Measurements from ENCODE around the gene CLUH.

The CLUH gene

DNA sequence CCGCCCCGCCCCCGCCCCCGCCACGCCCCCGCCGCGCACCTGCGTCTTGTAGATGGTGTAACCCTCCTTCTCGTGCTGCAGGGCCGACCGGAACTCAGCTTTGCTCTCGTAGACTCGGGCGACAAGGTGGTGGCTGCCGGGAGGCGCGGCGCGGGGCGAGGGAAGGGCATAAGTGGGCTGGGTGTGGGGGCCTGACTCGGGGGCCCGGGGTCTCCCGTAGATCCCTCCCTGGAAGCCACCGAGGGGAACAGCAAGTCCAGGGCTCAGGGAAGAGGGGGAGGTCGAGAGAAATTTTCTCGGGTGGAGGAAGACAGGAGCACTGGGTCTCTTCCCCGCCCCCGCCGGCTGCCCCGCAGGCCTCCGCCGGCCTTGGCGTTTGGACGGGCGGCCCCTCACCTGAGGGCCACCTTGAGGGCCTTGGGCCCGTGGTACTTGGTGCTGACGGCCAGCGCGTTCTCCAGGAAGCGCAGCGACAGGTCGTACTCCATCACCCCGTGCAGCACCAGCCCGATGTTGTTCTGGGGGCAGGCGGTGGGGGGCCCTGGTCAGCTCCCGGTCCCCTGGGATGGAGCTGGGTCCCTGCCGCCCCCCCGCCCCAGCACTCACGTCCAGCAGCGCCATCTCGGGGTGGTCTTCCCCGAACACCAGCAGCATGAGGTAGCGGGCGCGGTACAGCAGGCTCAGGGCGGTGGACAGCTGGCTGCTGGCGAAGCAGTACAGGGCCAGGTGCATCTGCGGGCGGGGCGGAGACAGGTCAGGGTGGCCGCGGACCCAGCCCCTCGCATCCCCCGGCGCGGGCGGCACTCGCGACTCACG, 19.4 kb downstream of the CLUH start:
- no peak for TF ChIP-seq CTCF (IDR thresholded peaks at IDR 0.05)
- Histone ChIP-seq H3K27me3 (ENCODE audit: control insufficient read depth, insufficient read depth, low read length) (no peaks in the 10 kb centered on the region), H3K36me3 (ENCODE audit: control insufficient read depth, insufficient read depth, low read length) (no peaks in the 10 kb centered on the region)

DNA sequence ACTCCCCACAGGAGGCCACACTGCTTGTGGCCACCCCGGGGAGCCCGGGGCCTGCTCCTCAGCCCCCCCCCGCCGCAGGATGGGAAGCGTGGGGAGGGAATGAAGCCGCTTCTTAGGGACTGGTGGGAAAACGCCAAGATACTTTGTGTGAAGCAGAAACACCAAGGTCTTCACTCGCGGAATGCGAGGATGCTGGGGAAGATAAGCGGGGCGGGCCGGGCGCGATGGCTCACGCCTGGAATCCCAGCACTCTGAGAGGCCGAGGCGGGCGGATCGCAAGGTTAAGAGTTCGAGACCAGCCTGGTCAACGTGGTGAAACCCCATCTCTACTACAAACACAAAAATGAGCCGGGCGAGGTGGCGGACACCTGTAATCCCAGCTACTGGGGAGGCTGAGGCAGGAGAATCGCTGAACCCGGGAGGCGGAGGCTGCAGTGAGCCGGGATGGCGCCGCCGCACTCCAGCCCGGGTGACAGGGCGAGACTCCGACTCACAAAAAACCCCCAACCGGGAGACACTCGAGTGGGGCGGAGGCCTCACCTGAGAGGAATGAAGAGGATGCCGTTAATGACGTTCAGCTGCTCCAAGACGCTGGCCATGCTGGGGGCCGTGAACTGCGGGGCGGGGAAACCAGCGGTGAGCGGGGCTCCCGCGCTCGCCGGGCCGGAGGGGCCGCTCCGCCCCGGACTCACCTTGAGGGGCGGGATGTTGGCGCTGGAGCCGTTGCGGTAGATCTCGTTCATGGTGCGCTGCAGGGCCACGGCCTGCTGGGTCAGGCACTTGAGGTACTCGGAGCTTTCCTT, 20.3 kb downstream of the CLUH start:
- Histone ChIP-seq H3K36me3 (ENCODE audit: control insufficient read depth, insufficient read depth, low read length) (no peaks in the 10 kb centered on the region), H3K9ac (no peak overlapping the region), H3K79me2 (no peaks in the 10 kb centered on the region), H3K4me3 (ENCODE audit: low read depth, low read length) (no peak overlapping the region), H3K4me2 (ENCODE audit: low read length) (no peak overlapping the region), H3K27ac (no peak overlapping the region), H3K27me3 (ENCODE audit: control insufficient read depth, insufficient read depth, low read length) (no peaks in the 10 kb centered on the region), H3K4me1 (peaks cover 14% of the 10 kb centered on the region), H2AFZ (no peak overlapping the region), H3K9me3 (ENCODE audit: control insufficient read depth, low read length) (no peaks in the 10 kb centered on the region)
- TF ChIP-seq CTCF (IDR thresholded peaks at IDR 0.05), result no peak

More for the DNA sequence above, 19.4 kb downstream of the CLUH start:
- H3K9me3 ChIP-seq (ENCODE audit: control insufficient read depth, low read length), result no peaks in the 10 kb centered on the region
- peaks cover 14% of the 10 kb centered on the region for H3K4me1 ChIP-seq
- no peak overlapping the region for H3K4me2 ChIP-seq (ENCODE audit: low read length)
- no peak overlapping the region for H3K4me3 ChIP-seq (ENCODE audit: low read depth, low read length)
- no peak overlapping the region for H3K9ac ChIP-seq
- no peak overlapping the region for H2AFZ ChIP-seq
- no peak overlapping the region for H3K27ac ChIP-seq
- no peaks in the 10 kb centered on the region for H3K79me2 ChIP-seq

DNA sequence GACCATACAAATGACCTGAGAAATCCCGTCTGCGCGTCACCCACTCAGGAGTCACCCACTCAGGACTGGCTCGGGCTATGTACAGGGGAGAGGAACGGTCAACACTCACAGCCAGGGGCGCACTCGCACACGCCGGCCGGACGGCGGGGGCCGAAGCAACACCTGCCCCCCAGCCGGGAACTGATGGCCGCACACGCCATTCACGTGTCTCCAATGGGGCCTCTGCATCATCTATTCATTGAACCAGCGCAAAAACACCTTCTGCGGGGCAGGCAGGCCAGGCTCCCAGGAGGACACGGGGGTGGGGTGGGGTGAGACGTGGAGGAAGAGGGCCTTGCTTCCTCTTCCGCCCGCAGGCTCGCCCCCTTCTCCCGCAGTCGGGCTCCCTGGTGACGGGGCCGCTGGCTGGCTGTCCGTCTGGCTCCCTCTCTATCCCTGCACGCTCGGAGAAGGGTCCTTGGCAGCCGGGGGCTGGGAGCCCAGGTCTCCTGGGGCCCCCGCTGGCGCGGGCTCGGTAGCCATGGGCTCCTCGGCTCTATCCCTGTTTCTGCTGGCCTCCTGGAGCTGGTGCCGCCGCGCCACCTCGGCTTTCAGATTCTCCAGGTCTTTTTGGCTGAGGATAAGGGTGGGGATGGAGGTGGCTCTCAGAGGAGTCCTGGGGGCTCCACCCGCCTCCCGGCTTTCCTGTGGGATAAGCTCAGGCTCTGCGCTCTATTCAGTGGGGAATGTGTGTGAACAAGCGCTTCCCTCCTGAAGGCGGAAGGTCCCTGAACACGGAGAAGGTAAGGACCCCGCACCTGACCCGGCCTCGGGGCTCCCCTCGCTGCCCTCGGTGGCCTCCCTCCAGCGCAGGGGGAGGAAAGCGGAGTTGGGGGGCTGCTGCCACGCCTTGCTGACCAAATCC, 21.1 kb downstream of the CLUH start:
- Histone ChIP-seq H3K36me3 (ENCODE audit: control insufficient read depth, insufficient read depth, low read length) (no peaks in the 10 kb centered on the region), H3K9me3 (ENCODE audit: control insufficient read depth, low read length) (no peaks in the 10 kb centered on the region), H3K4me2 (ENCODE audit: low read length) (no peak overlapping the region), H3K27me3 (ENCODE audit: control insufficient read depth, insufficient read depth, low read length) (no peaks in the 10 kb centered on the region), H3K4me3 (ENCODE audit: low read depth, low read length) (no peak overlapping the region), H3K79me2 (no peaks in the 10 kb centered on the region), H3K4me1 (peaks cover 14% of the 10 kb centered on the region), H3K9ac (no peak overlapping the region), H2AFZ (no peak overlapping the region), H3K27ac (no peak overlapping the region)
- TF ChIP-seq CTCF (IDR thresholded peaks at IDR 0.05), result no peak

DNA sequence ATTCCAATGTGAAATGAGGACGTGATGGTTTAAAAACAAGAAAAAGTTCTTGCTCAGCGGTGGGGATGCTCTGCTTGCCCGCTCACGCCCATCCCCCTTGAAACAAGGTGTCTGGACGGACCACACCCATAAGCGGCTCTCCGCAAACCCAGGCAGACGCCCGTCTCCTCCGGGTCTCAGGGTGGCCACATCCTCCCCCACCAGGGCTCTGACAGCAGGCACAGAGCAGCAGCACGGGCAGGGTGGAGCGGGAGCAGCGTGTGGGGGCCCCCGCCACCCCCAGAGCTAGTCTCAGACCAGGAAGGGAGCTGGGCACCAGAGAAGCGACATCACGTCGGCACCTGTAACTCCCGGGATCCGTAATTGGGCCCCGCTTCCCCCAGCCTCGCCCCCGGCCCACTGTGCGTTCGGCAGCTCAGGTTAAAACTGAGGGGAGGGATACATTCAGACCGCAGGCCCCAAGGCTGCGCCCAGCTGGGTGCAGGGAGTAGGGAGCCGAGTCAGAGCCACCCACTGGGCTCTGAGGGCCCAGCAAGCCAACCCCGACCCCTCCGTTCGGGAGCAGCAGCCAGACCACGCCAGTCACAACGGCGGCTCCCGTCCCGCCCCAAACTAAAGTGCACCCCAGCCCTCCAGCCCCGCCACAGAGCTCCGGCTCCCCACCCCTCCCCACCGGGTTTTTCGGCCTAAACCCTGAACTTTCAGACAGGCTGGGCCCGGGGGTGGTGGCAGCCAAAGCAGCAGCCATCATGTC, 22.0 kb downstream of the CLUH start:
- no peaks in the 10 kb centered on the region for H3K27me3 ChIP-seq (ENCODE audit: control insufficient read depth, insufficient read depth, low read length)
- H3K4me2 ChIP-seq (ENCODE audit: low read length), result no peak overlapping the region
- H3K4me1 ChIP-seq, result peaks cover 14% of the 10 kb centered on the region
- H3K9ac ChIP-seq, result no peak overlapping the region
- TF ChIP-seq CTCF (IDR thresholded peaks at IDR 0.05), result no peak
- no peaks in the 10 kb centered on the region for H3K79me2 ChIP-seq
- no peak overlapping the region for H3K27ac ChIP-seq
- no peaks in the 10 kb centered on the region for H3K9me3 ChIP-seq (ENCODE audit: control insufficient read depth, low read length)
- no peaks in the 10 kb centered on the region for H3K36me3 ChIP-seq (ENCODE audit: control insufficient read depth, insufficient read depth, low read length)
- no peak overlapping the region for H3K4me3 ChIP-seq (ENCODE audit: low read depth, low read length)
- H2AFZ ChIP-seq, result no peak overlapping the region
